Measurements from ENCODE around the gene RNF43.

The RNF43 gene

DNA sequence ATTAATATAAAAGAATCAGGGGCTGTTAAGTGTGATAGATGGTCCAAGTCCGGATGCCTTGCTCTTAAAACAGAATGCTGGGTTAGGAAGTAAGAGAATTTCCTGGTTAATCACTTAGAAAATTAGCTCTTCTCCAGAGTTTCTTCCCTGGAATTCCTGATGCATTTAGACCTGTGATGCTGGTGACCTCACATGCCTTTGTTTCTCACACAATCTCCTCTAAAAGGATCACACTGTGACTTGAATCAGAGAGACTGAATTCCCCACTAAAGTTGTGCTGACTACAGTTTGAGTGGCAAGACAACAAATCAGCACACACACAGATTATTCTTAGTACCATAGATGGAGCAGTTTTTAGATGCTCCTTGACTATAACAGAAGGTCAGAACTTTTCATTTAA lies 4.4 kb upstream of the RNF43 start:
- TF ChIP-seq EZH2phosphoT487 (IDR thresholded peaks at IDR 0.05; ENCODE audit: borderline replicate concordance, low read length), result no peak
- TF ChIP-seq, protein P1, sequence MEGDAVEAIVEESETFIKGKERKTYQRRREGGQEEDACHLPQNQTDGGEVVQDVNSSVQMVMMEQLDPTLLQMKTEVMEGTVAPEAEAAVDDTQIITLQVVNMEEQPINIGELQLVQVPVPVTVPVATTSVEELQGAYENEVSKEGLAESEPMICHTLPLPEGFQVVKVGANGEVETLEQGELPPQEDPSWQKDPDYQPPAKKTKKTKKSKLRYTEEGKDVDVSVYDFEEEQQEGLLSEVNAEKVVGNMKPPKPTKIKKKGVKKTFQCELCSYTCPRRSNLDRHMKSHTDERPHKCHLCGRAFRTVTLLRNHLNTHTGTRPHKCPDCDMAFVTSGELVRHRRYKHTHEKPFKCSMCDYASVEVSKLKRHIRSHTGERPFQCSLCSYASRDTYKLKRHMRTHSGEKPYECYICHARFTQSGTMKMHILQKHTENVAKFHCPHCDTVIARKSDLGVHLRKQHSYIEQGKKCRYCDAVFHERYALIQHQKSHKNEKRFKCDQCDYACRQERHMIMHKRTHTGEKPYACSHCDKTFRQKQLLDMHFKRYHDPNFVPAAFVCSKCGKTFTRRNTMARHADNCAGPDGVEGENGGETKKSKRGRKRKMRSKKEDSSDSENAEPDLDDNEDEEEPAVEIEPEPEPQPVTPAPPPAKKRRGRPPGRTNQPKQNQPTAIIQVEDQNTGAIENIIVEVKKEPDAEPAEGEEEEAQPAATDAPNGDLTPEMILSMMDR (IDR thresholded peaks at IDR 0.05; ENCODE audit: low read depth, low read length, poor library complexity, severe bottlenecking), result no peak
- no peaks in the 10 kb centered on the region for H3K27me3 ChIP-seq (ENCODE audit: control insufficient read depth, low read length)

DNA sequence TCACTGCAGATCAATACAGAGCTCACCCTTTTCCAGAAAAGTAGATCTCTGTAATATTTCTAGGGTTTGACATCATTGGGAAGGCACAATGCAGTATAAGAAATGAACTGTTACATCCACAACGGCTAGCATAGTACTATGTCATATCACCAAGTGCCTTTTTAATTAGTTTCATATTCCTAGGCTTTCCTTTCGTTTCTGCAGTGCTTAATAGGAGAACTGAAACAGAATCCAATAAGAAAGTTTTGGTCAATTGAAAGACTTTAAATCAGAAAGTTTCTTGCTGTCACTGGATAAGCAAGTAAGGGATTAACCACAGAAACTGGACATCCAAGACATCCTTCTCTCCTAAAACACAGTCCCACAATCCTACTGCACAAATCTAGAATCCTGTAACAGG lies 3.5 kb upstream of the RNF43 start:
- H3K4me1 ChIP-seq (ENCODE audit: control insufficient read depth, low read length), result peaks cover 28% of the 10 kb centered on the region
- no peaks in the 10 kb centered on the region for H3K36me3 ChIP-seq (ENCODE audit: control insufficient read depth, low read length)
- no peaks in the 10 kb centered on the region for H3K9me2 ChIP-seq (replicated peaks; ENCODE audit: control insufficient read depth, low read length)
- no peaks in the 10 kb centered on the region for H3K27me3 ChIP-seq (ENCODE audit: control insufficient read depth, low read length)
- H3K79me2 ChIP-seq (ENCODE audit: control insufficient read depth, low read length), result no peaks in the 10 kb centered on the region
- TF ChIP-seq, protein P1 (IDR thresholded peaks at IDR 0.05; ENCODE audit: low read depth, low read length, poor library complexity, severe bottlenecking), result no peak
- TF ChIP-seq EZH2phosphoT487 (IDR thresholded peaks at IDR 0.05; ENCODE audit: borderline replicate concordance, low read length), result no peak
- no peak overlapping the region for H3K4me3 ChIP-seq (ENCODE audit: low read length)
- H3K9me3 ChIP-seq (ENCODE audit: control insufficient read depth, insufficient read depth, low read length), result no peaks in the 10 kb centered on the region
- no peaks in the 10 kb centered on the region for H4K20me1 ChIP-seq (ENCODE audit: control insufficient read depth, insufficient read depth, low read depth, low read length)
- H3K27ac ChIP-seq (ENCODE audit: low read depth, low read length), result no peak overlapping the region
- H3F3A ChIP-seq (ENCODE audit: control insufficient read depth, insufficient read depth), result 0 out of 2 replicates have a peak, but pooled peaks cover 3% of the 10 kb centered on the region
- no peak overlapping the region for H3K4me2 ChIP-seq (ENCODE audit: low read length)

More for the DNA sequence above, 4.4 kb upstream of the RNF43 start:
- Histone ChIP-seq H3K36me3 (ENCODE audit: control insufficient read depth, low read length) (no peaks in the 10 kb centered on the region), H3K4me3 (ENCODE audit: low read length) (no peak overlapping the region), H4K20me1 (ENCODE audit: control insufficient read depth, insufficient read depth, low read depth, low read length) (no peaks in the 10 kb centered on the region), H3K27ac (ENCODE audit: low read depth, low read length) (no peak overlapping the region), H3K9me3 (ENCODE audit: control insufficient read depth, insufficient read depth, low read length) (no peaks in the 10 kb centered on the region), H3K4me1 (ENCODE audit: control insufficient read depth, low read length) (peaks cover 23% of the 10 kb centered on the region), H3K9me2 (replicated peaks; ENCODE audit: control insufficient read depth, low read length) (no peaks in the 10 kb centered on the region), H3F3A (ENCODE audit: control insufficient read depth, insufficient read depth) (0 out of 2 replicates have a peak, but pooled peaks cover 5% of the 10 kb centered on the region), H3K79me2 (ENCODE audit: control insufficient read depth, low read length) (no peaks in the 10 kb centered on the region), H3K4me2 (ENCODE audit: low read length) (no peak overlapping the region)

DNA sequence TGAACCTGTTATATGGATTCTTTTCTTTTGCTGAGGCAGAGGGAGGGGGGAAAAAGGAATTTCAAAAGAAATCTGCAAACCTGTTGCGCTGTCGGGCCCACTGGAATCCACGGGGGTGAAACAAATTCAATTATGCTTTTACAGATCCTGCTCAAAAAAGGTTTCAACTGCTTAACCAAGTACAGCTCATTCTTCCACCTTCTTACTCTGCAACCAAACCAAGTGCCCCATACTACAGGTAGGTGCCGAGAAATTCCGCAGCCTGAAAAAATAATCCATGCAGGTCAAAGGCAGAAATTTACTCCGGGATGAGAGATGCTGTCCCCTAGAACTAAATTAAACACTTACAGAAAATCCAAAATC lies 416 bp downstream of the RNF43 start:
- H3K4me2 ChIP-seq (ENCODE audit: low read length), result peak overlapping the region; percentile 57
- H3K4me1 ChIP-seq (ENCODE audit: control insufficient read depth, low read length), result peaks cover 34% of the 10 kb centered on the region
- 0 out of 2 replicates have a peak, but pooled peaks cover 3% of the 10 kb centered on the region for H3K27me3 ChIP-seq (ENCODE audit: control insufficient read depth, low read length)
- H3K9me2 ChIP-seq (replicated peaks; ENCODE audit: control insufficient read depth, low read length), result no peaks in the 10 kb centered on the region
- no peaks in the 10 kb centered on the region for H3K79me2 ChIP-seq (ENCODE audit: control insufficient read depth, low read length)
- TF ChIP-seq EZH2phosphoT487 (IDR thresholded peaks at IDR 0.05; ENCODE audit: borderline replicate concordance, low read length), result no peak
- TF ChIP-seq, protein P1 (IDR thresholded peaks at IDR 0.05; ENCODE audit: low read depth, low read length, poor library complexity, severe bottlenecking), result no peak
- H4K20me1 ChIP-seq (ENCODE audit: control insufficient read depth, insufficient read depth, low read depth, low read length), result no peaks in the 10 kb centered on the region
- peak overlapping the region; percentile 50 for H3K4me3 ChIP-seq (ENCODE audit: low read length)
- H3K9me3 ChIP-seq (ENCODE audit: control insufficient read depth, insufficient read depth, low read length), result no peaks in the 10 kb centered on the region
- H3F3A ChIP-seq (ENCODE audit: control insufficient read depth, insufficient read depth), result 0 out of 2 replicates have a peak, but pooled peaks cover 5% of the 10 kb centered on the region
- no peaks in the 10 kb centered on the region for H3K36me3 ChIP-seq (ENCODE audit: control insufficient read depth, low read length)
- H3K27ac ChIP-seq (ENCODE audit: low read depth, low read length), result peak overlapping the region; percentile 23; the same call in 1 of the 2 replicates

Data from DOHH2 (cell line).